HCT116 (cell line): ENCODE results near the gene FGD3. TPM values are rescaled to one million over a fixed set of nuclear protein-coding genes. Genes with fewer than 3 reads are reported as not detected.
A peak's percentile ranks its signal among the peaks of the same experiment; 100 is the strongest.

ENCODE experiments used
- ATAC-seq: fragments of 200-7000 bp; cut with Tn5 transposase; 2 replicates; pipeline ENCODE4 v1.9.1; 2020; ENCODE audit warnings: mild to moderate bottlenecking, moderate library complexity
- BruUV-seq: library from RNA; stranded (reverse); fragments of 400-500 nt; replicated peaks from 2 replicates; lab custom pipeline; 2021; lab: Mats Ljungman, UMichigan
- CTCF ChIA-PET: fragments of 300-600 bp; sonication (Branson Sonifier 250); formaldehyde crosslinking; loops from one replicate; lab custom pipeline; 2021; ENCODE audit warnings: antibody characterized with exemption; lab: Charles Lee
- POLR2A ChIA-PET: fragments of 300-600, 350-600 bp; sonication (Branson Sonifier 250); formaldehyde crosslinking; loops from one replicate; lab custom pipeline; 2021; ENCODE audit warnings: antibody characterized with exemption; lab: Charles Lee
- RAD21 ChIA-PET, 2 experiments: fragments of 300-600 bp; sonication (Branson Sonifier 250); formaldehyde crosslinking; loops; one replicate each; lab custom pipeline; 2023; ENCODE audit warnings: low total read pairs in 2 of 2; ENCODE audit not compliant: uncharacterized antibody in 2 of 2, unreplicated experiment in 2 of 2, low non-redundant PET in 1 of 2; lab: Charles Lee
- DNase-seq: peaks from one replicate; pipeline ENCODE4 v3.0.0-alpha.2; 2010; ENCODE audit warnings: low read depth, low spot score
- H2AFZ ChIP-seq: fragments of 200-600 bp; shearing (Covaris generic), sonication (generic); 2 replicates; pipeline ENCODE4 v1.6.1; 2017; ENCODE audit warnings: low read depth, mixed run types, mixed read lengths, antibody characterized with exemption, low read length; ENCODE audit not compliant: poor library complexity, severe bottlenecking
- H3K27ac ChIP-seq: 2 replicates; pipeline ENCODE4 v1.5.1; 2012; ENCODE audit warnings: low read depth, low read length
- H3K27me3 ChIP-seq: fragments of 200-600 bp; sonication (generic); 2 replicates; pipeline ENCODE4 v1.6.1; 2016; ENCODE audit warnings: mixed run types, low read length, mixed read lengths; ENCODE audit not compliant: insufficient read depth
- H3K36me3 ChIP-seq, 2 experiments: fragments of 200-500 bp in 1 of 2; fragments of 200-600 bp in 1 of 2; sonication (Bioruptor generic) in 1 of 2; sonication (generic) in 1 of 2; 2 replicates each; pipeline versions ENCODE4 v1.5.1 to v1.6.1; 2014 to 2016; ENCODE audit warnings: low read length in 2 of 2, inconsistent platforms in 1 of 2, mixed read lengths in 1 of 2, mixed run types in 1 of 2; ENCODE audit not compliant: insufficient read depth in 2 of 2, control insufficient read depth in 1 of 2
- H3K4me1 ChIP-seq, 2 experiments: fragments of 200-600 bp in 1 of 2; sonication (generic) in 1 of 2; 2 replicates each; pipeline versions ENCODE4 v1.5.1 to v1.6.1; 2012 to 2017; ENCODE audit warnings: low read length in 2 of 2, inconsistent platforms in 1 of 2, mild to moderate bottlenecking in 1 of 2, mixed read lengths in 1 of 2, mixed run types in 1 of 2, moderate library complexity in 1 of 2; ENCODE audit not compliant: insufficient read depth in 2 of 2, control insufficient read depth in 1 of 2
- H3K4me2 ChIP-seq: fragments of 200-600 bp; sonication (generic); 2 replicates; pipeline ENCODE4 v1.6.1; 2017; ENCODE audit warnings: mixed run types, low read length, mixed read lengths
- H3K4me3 ChIP-seq, 2 experiments: fragments of 200-600 bp in 1 of 2; sonication (generic) in 1 of 2; replicated peaks in 1 of 2; 2 replicates each; pipeline ENCODE4 v1.5.1; 2011 to 2016; ENCODE audit warnings: low read length in 2 of 2, control low read depth in 1 of 2, low read depth in 1 of 2, mild to moderate bottlenecking in 1 of 2, mixed read lengths in 1 of 2, mixed run types in 1 of 2
- H3K79me2 ChIP-seq: fragments of 200-600 bp; sonication (generic); 2 replicates; pipeline ENCODE4 v1.6.1; 2017; ENCODE audit warnings: mild to moderate bottlenecking, mixed run types, low read length, moderate library complexity, mixed read lengths; ENCODE audit not compliant: insufficient read depth
- H3K9ac ChIP-seq: fragments of 200-600 bp; sonication (generic); 2 replicates; pipeline ENCODE4 v1.6.1; 2016; ENCODE audit warnings: low read length, mixed read lengths
- H3K9me2 ChIP-seq: fragments of 200-600 bp; sonication (generic), shearing (Covaris generic); 2 replicates; pipeline ENCODE4 v1.6.1; 2017; ENCODE audit warnings: mixed run types, mild to moderate bottlenecking, moderate library complexity; ENCODE audit not compliant: insufficient read depth
- H3K9me3 ChIP-seq, 2 experiments: fragments of 200-500 bp in 1 of 2; fragments of 200-600 bp in 1 of 2; sonication (Bioruptor generic) in 1 of 2; sonication (generic) in 1 of 2; 2 replicates each; pipeline ENCODE4 v1.6.1; 2014 to 2017; ENCODE audit warnings: low read length in 2 of 2, mixed read lengths in 2 of 2, inconsistent platforms in 1 of 2, low read depth in 1 of 2, mild to moderate bottlenecking in 1 of 2, mixed run types in 1 of 2, moderate library complexity in 1 of 2; ENCODE audit not compliant: control insufficient read depth in 1 of 2, insufficient read depth in 1 of 2
- H4K20me1 ChIP-seq: fragments of 200-600 bp; sonication (generic), shearing (Covaris generic); 2 replicates; pipeline ENCODE4 v1.6.1; 2017; ENCODE audit warnings: mixed run types, mild to moderate bottlenecking, moderate library complexity; ENCODE audit not compliant: insufficient read depth
- ATF3 ChIP-seq: IDR thresholded peaks from 2 replicates; pipeline ENCODE4 v1.6.1; 2012
- CEBPB ChIP-seq: IDR thresholded peaks from 2 replicates; pipeline ENCODE4 v1.6.1; 2012; ENCODE audit warnings: low read depth
- EZH2 ChIP-seq: fragments of 200-600 bp; sonication (generic); IDR thresholded peaks from 2 replicates; pipeline ENCODE4 v1.6.1; 2017; ENCODE audit warnings: antibody characterized with exemption, mixed run types
- EZH2phosphoT487 ChIP-seq: fragments of 200-600 bp; IDR thresholded peaks from 2 replicates; pipeline ENCODE4 v1.6.1; 2018; ENCODE audit warnings: antibody characterized with exemption, borderline replicate concordance
- FOSL1 ChIP-seq: IDR thresholded peaks from 2 replicates; pipeline ENCODE4 v1.6.1; 2012; ENCODE audit warnings: low read depth
- JUND ChIP-seq: IDR thresholded peaks from 2 replicates; pipeline ENCODE4 v1.6.1; 2012
- POLR2A ChIP-seq: IDR thresholded peaks from 2 replicates; pipeline ENCODE4 v1.7.0; 2011; ENCODE audit warnings: borderline replicate concordance; ENCODE audit not compliant: insufficient read depth, insufficient read length; ENCODE audit errors: extremely low read depth
- POLR2AphosphoS5 ChIP-seq: IDR thresholded peaks from 2 replicates; pipeline ENCODE4 v1.6.1; 2011; ENCODE audit warnings: mild to moderate bottlenecking, low read depth, low read length, moderate library complexity
- RAD21 ChIP-seq: IDR thresholded peaks from 2 replicates; pipeline ENCODE4 v1.6.1; 2012; ENCODE audit warnings: low read depth, mild to moderate bottlenecking
- SRF ChIP-seq: IDR thresholded peaks from 2 replicates; pipeline ENCODE4 v1.6.1; 2012; ENCODE audit warnings: low read depth
- TCF7L2 ChIP-seq: IDR thresholded peaks from 2 replicates; pipeline ENCODE4 v1.7.0; 2011; ENCODE audit warnings: borderline replicate concordance, inconsistent platforms; ENCODE audit not compliant: insufficient read depth, insufficient read length; ENCODE audit errors: extremely low read depth
- ZFX ChIP-seq: fragments of 450-650 bp; IDR thresholded peaks from 2 replicates; pipeline ENCODE4 v1.6.1; 2017
- intact Hi-C: fragments of 100-400 bp; cut with micrococcal nuclease; formaldehyde crosslinking; loops from 2 replicates; pipeline ENCODE4 v1.10.0; 2022
- total RNA-seq: library from RNA; stranded (reverse); gene quantifications from one replicate; pipeline ENCODE4 v1.2.1, GENCODE V29; 2021; ENCODE audit not compliant: unreplicated experiment
- TF ChIP-seq, protein P1 (sequence below), 3 experiments: fragments of 200-600 bp in 1 of 3; sonication (generic) in 1 of 3; IDR thresholded peaks in 2 of 3; conservative IDR thresholded peaks in 1 of 3; 2 replicates each; pipeline ENCODE4 v1.5.1; 2012 to 2017; ENCODE audit warnings: low read depth in 2 of 3, low read length in 2 of 3, antibody characterized with exemption in 1 of 3, borderline replicate concordance in 1 of 3, control low read depth in 1 of 3, mild to moderate bottlenecking in 1 of 3, mixed read lengths in 1 of 3, mixed run types in 1 of 3, moderate library complexity in 1 of 3; ENCODE audit not compliant: insufficient read depth in 1 of 3
- TF ChIP-seq, protein P2 (sequence below): IDR thresholded peaks from 2 replicates; pipeline ENCODE4 v1.6.1; 2012; ENCODE audit warnings: low read depth

Gene FGD3
- total RNA-seq, 1 experiment from 2014 or later, result 3.3 TPM

DNA sequence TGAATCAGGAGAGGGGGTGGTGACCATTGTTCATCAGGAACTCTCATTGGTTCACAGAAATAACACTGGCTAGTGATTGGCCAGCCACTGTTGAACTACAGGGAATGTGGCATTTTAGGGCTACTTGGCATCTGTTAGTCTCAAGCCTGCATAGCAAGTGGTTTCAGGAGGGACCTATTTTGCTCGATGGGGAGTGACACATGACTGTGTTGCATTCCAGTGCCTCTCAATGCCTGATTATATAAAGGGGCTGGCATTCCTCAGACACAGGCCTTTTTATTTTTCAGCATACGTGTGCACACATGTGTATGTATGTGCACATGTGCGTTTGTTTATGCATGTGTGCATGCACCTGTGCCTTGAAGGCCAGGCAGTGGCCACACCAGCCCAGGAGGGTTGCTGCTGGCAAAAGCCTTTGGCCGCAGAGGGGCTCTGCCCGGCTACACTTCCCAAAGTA is 23.2 kb downstream of the FGD3 start:
- ATAC-seq, result peak; percentile 53

GRCh38 chr9:92971121-92971520 is 23.8 kb downstream of the FGD3 start:
- intact Hi-C loops, result no loop called here
- H3K27me3 ChIP-seq, result no peaks in the 10 kb centered on the region

More for the DNA sequence above, 23.2 kb downstream of the FGD3 start:
- peaks cover 19 to 21% of the 10 kb centered on the region in 2 experiments for H3K4me1 ChIP-seq
- BruUV-seq, result no TSS peak
- TF ChIP-seq SRF (no peak), EZH2 (no peak), RAD21 (no peak)
- no peak for DNase-seq
- no peaks in the 10 kb centered on the region for H3K27me3 ChIP-seq
- H3K27ac ChIP-seq, result no peak overlapping the region
- no peaks in the 10 kb centered on the region for H3K79me2 ChIP-seq
- H4K20me1 ChIP-seq, result no peaks in the 10 kb centered on the region
- no peaks in the 10 kb centered on the region for H3K9me2 ChIP-seq
- H3K36me3 ChIP-seq, result no peaks in the 10 kb centered on the region
- intact Hi-C loops, result no loop called here
- no peak overlapping the region for H2AFZ ChIP-seq
- CTCF ChIA-PET, result no interaction called here
- no peaks in the 10 kb centered on the region for H3K9me3 ChIP-seq
- H3K4me3 ChIP-seq, result no peak overlapping the region
- H3K4me2 ChIP-seq, result no peak overlapping the region
- POLR2A ChIA-PET, result no interaction called here
- RAD21 ChIA-PET, result no interaction called here
- no peak overlapping the region for H3K9ac ChIP-seq

More at GRCh38 chr9:92971121-92971520, 23.8 kb downstream of the FGD3 start:
- Histone ChIP-seq H3K9ac (no peak overlapping the region), H3K79me2 (no peaks in the 10 kb centered on the region), H3K9me2 (no peaks in the 10 kb centered on the region), H3K4me2 (no peak overlapping the region), H4K20me1 (no peaks in the 10 kb centered on the region), H2AFZ (no peak overlapping the region), H3K4me3 (no peak overlapping the region), H3K36me3 (no peaks in the 10 kb centered on the region), H3K4me1 (peaks cover 19 to 23% of the 10 kb centered on the region in 2 experiments), H3K27ac (no peak overlapping the region), H3K9me3 (no peaks in the 10 kb centered on the region)
- no TSS peak for BruUV-seq
- no peak for DNase-seq
- no peak for ATAC-seq
- ChIA-PET CTCF (no interaction called here), RAD21 (no interaction called here), POLR2A (no interaction called here)
- TF ChIP-seq POLR2A, result no peak
- TF ChIP-seq POLR2AphosphoS5, result no peak
- no peak for TF ChIP-seq CEBPB
- TF ChIP-seq TCF7L2, result no peak
- TF ChIP-seq ZFX, result no peak
- TF ChIP-seq, protein P1, sequence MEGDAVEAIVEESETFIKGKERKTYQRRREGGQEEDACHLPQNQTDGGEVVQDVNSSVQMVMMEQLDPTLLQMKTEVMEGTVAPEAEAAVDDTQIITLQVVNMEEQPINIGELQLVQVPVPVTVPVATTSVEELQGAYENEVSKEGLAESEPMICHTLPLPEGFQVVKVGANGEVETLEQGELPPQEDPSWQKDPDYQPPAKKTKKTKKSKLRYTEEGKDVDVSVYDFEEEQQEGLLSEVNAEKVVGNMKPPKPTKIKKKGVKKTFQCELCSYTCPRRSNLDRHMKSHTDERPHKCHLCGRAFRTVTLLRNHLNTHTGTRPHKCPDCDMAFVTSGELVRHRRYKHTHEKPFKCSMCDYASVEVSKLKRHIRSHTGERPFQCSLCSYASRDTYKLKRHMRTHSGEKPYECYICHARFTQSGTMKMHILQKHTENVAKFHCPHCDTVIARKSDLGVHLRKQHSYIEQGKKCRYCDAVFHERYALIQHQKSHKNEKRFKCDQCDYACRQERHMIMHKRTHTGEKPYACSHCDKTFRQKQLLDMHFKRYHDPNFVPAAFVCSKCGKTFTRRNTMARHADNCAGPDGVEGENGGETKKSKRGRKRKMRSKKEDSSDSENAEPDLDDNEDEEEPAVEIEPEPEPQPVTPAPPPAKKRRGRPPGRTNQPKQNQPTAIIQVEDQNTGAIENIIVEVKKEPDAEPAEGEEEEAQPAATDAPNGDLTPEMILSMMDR (IDR thresholded peaks at IDR 0.05 in 2 of 3, conservative IDR thresholded peaks at IDR 0.05 in 1 of 3; ENCODE audit: borderline replicate concordance in 1 of 3, insufficient read depth in 1 of 3, low read depth in 2 of 3, low read length in 2 of 3), result no peak
- TF ChIP-seq FOSL1, result no peak
- no peak for TF ChIP-seq EZH2phosphoT487
- TF ChIP-seq JUND, result no peak
- TF ChIP-seq, protein P2, sequence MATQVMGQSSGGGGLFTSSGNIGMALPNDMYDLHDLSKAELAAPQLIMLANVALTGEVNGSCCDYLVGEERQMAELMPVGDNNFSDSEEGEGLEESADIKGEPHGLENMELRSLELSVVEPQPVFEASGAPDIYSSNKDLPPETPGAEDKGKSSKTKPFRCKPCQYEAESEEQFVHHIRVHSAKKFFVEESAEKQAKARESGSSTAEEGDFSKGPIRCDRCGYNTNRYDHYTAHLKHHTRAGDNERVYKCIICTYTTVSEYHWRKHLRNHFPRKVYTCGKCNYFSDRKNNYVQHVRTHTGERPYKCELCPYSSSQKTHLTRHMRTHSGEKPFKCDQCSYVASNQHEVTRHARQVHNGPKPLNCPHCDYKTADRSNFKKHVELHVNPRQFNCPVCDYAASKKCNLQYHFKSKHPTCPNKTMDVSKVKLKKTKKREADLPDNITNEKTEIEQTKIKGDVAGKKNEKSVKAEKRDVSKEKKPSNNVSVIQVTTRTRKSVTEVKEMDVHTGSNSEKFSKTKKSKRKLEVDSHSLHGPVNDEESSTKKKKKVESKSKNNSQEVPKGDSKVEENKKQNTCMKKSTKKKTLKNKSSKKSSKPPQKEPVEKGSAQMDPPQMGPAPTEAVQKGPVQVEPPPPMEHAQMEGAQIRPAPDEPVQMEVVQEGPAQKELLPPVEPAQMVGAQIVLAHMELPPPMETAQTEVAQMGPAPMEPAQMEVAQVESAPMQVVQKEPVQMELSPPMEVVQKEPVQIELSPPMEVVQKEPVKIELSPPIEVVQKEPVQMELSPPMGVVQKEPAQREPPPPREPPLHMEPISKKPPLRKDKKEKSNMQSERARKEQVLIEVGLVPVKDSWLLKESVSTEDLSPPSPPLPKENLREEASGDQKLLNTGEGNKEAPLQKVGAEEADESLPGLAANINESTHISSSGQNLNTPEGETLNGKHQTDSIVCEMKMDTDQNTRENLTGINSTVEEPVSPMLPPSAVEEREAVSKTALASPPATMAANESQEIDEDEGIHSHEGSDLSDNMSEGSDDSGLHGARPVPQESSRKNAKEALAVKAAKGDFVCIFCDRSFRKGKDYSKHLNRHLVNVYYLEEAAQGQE, result no peak
- TF ChIP-seq EZH2, result no peak
- TF ChIP-seq ATF3, result no peak
